Measurements from ENCODE around the gene HID1. TPM values are rescaled to one million over a fixed set of nuclear protein-coding genes. Genes with fewer than 3 reads are reported as not detected.

HID1 gene
- total and polyA plus RNA-seq, 9 of the 15 experiments (the other 6 are each of a cell fraction or from before 2014, with no cell fraction given), result 0.14 to 2.1 (median 0.54) TPM; not detected in 2

DNA sequence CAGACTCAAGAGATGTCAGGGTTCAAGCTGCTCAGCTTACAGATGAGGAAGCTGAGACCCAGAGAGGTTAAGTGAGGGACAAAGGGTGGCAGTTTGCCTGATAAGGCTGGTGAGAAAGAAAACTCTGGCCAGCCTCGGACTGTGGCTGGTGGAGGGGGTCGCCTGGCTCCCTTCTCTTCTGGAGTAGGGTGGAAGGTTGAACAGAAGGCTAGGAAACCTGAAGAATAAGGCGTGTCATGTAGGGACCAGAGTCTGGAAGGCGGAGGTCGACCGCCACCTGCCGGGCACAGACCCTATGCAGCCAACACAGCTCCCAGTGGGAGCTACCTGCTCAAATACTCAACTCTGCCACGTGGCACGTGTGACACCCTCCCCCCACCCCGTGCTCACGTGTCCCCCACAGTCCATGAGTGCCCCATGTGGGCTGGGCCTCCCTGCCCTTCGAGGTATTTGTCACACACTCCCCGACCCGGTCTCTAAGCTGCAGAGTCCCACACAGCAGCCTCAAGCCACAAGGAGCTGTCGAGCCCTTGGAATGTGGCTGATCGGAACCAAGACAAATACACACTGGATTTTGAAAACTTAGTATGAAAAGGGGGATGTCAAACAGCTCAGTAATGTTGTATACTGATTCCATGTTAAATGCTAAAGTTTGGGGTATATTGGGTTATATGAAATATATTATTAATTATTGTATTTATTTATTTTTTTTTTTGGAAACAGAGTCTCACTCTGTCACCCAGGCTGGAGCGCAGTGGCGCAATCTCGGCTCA is 11.8 kb downstream of the HID1 start (continued):
- 0 out of 2 replicates have a peak, but pooled peaks have one; percentile 26 for TF ChIP-seq CXXC5 (CRISPR knock-in tag; IDR thresholded peaks at IDR 0.05)
- peak; percentile 28; the same call in 1 of the 2 replicates for TF ChIP-seq RBFOX2 (IDR thresholded peaks at IDR 0.05; ENCODE audit: low read depth, low read length)
- TF ChIP-seq SREBF1 (IDR thresholded peaks at IDR 0.05; ENCODE audit: borderline replicate concordance, low read depth, low read length), result peak; percentile 63; the same call in 1 of the 2 replicates
- TF ChIP-seq KLF16 (IDR thresholded peaks at IDR 0.05), result no peak
- TF ChIP-seq MIER1 (IDR thresholded peaks at IDR 0.05; ENCODE audit: low read depth), result peak; percentile 72; the same call in 1 of the 2 replicates
- TF ChIP-seq POLR2G (IDR thresholded peaks at IDR 0.05; ENCODE audit: low read depth, low read length), result no peak
- TF ChIP-seq MAX (CRISPR knock-in tag; IDR thresholded peaks at IDR 0.05), result peak; percentile 98
- TF ChIP-seq, protein P1, sequence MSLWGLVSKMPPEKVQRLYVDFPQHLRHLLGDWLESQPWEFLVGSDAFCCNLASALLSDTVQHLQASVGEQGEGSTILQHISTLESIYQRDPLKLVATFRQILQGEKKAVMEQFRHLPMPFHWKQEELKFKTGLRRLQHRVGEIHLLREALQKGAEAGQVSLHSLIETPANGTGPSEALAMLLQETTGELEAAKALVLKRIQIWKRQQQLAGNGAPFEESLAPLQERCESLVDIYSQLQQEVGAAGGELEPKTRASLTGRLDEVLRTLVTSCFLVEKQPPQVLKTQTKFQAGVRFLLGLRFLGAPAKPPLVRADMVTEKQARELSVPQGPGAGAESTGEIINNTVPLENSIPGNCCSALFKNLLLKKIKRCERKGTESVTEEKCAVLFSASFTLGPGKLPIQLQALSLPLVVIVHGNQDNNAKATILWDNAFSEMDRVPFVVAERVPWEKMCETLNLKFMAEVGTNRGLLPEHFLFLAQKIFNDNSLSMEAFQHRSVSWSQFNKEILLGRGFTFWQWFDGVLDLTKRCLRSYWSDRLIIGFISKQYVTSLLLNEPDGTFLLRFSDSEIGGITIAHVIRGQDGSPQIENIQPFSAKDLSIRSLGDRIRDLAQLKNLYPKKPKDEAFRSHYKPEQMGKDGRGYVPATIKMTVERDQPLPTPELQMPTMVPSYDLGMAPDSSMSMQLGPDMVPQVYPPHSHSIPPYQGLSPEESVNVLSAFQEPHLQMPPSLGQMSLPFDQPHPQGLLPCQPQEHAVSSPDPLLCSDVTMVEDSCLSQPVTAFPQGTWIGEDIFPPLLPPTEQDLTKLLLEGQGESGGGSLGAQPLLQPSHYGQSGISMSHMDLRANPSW (CRISPR knock-in tag; IDR thresholded peaks at IDR 0.05), result 0 out of 2 replicates have a peak, but pooled peaks have one; percentile 83
- no peak for TF ChIP-seq KAT8 (IDR thresholded peaks at IDR 0.05; ENCODE audit: low read depth)
- no peak for TF ChIP-seq SMARCA5 (IDR thresholded peaks at IDR 0.05)
- peak; percentile 21 for TF ChIP-seq PRDM10 (IDR thresholded peaks at IDR 0.05; ENCODE audit: partially characterized antibody)
- TF ChIP-seq, protein P2, sequence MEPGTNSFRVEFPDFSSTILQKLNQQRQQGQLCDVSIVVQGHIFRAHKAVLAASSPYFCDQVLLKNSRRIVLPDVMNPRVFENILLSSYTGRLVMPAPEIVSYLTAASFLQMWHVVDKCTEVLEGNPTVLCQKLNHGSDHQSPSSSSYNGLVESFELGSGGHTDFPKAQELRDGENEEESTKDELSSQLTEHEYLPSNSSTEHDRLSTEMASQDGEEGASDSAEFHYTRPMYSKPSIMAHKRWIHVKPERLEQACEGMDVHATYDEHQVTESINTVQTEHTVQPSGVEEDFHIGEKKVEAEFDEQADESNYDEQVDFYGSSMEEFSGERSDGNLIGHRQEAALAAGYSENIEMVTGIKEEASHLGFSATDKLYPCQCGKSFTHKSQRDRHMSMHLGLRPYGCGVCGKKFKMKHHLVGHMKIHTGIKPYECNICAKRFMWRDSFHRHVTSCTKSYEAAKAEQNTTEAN (CRISPR knock-in tag; IDR thresholded peaks at IDR 0.05), result 0 out of 2 replicates have a peak, but pooled peaks have one; percentile 68
- TF ChIP-seq, protein P3, sequence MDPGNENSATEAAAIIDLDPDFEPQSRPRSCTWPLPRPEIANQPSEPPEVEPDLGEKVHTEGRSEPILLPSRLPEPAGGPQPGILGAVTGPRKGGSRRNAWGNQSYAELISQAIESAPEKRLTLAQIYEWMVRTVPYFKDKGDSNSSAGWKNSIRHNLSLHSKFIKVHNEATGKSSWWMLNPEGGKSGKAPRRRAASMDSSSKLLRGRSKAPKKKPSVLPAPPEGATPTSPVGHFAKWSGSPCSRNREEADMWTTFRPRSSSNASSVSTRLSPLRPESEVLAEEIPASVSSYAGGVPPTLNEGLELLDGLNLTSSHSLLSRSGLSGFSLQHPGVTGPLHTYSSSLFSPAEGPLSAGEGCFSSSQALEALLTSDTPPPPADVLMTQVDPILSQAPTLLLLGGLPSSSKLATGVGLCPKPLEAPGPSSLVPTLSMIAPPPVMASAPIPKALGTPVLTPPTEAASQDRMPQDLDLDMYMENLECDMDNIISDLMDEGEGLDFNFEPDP (CRISPR knock-in tag; IDR thresholded peaks at IDR 0.05), result no peak
- peak; percentile 57; the same call in 1 of the 2 replicates for TF ChIP-seq TEAD4 (IDR thresholded peaks at IDR 0.05; ENCODE audit: low read length)
- TF ChIP-seq TEAD4 (CRISPR knock-in tag; IDR thresholded peaks at IDR 0.05; ENCODE audit: borderline replicate concordance), result peak; percentile 94; the same call in 1 of the 2 replicates
- no peak for TF ChIP-seq CCNT2 (IDR thresholded peaks at IDR 0.05; ENCODE audit: borderline replicate concordance, extremely low read depth, insufficient read length, low read depth, low read length)
